ENCODE results near the gene TAPT1.

DNA sequence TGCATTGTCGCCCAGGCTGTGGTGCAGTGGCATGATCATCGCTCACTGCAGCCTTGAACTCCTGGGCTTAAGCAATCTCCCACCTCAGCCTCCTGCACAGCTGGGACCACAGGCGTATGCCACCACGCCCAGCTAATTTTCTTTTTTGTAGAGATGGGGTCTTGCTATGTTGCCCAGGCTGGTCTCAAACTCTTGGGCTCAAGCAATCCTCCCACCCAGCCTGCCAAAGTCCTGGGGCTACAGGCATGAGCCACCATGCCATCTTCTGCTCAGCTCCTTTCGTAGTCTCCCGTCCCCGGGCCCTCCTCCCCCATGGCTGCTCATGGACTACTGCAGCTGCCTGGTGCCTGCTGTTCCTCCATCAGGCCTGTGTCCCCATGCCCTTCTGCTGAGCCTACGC is 58.1 kb downstream of the TAPT1 start:
- TF ChIP-seq, protein P1, sequence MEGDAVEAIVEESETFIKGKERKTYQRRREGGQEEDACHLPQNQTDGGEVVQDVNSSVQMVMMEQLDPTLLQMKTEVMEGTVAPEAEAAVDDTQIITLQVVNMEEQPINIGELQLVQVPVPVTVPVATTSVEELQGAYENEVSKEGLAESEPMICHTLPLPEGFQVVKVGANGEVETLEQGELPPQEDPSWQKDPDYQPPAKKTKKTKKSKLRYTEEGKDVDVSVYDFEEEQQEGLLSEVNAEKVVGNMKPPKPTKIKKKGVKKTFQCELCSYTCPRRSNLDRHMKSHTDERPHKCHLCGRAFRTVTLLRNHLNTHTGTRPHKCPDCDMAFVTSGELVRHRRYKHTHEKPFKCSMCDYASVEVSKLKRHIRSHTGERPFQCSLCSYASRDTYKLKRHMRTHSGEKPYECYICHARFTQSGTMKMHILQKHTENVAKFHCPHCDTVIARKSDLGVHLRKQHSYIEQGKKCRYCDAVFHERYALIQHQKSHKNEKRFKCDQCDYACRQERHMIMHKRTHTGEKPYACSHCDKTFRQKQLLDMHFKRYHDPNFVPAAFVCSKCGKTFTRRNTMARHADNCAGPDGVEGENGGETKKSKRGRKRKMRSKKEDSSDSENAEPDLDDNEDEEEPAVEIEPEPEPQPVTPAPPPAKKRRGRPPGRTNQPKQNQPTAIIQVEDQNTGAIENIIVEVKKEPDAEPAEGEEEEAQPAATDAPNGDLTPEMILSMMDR (CRISPR knock-in tag; IDR thresholded peaks at IDR 0.05), result no peak
- TF ChIP-seq JUNB (CRISPR knock-in tag; IDR thresholded peaks at IDR 0.05; ENCODE audit: borderline replicate concordance) (no peak), TCF12 (IDR thresholded peaks at IDR 0.05) (no peak), TCF12 (CRISPR knock-in tag; IDR thresholded peaks at IDR 0.05) (no peak), KAT2B (IDR thresholded peaks at IDR 0.05; ENCODE audit: borderline replicate concordance, low read depth, low read length) (no peak), EHMT2 (IDR thresholded peaks at IDR 0.05; ENCODE audit: borderline replicate concordance, low read depth, low read length) (no peak), ZSCAN21 (CRISPR knock-in tag; IDR thresholded peaks at IDR 0.05; ENCODE audit: borderline replicate concordance) (no peak), TBP (CRISPR knock-in tag; IDR thresholded peaks at IDR 0.05) (no peak), SIN3A (IDR thresholded peaks at IDR 0.05; ENCODE audit: borderline replicate concordance, low read depth, low read length) (no peak), EP300 (IDR thresholded peaks at IDR 0.05; ENCODE audit: low read depth in 2 of 2, low read length in 2 of 2) (no peak), EP300 (CRISPR knock-in tag; IDR thresholded peaks at IDR 0.05; ENCODE audit: borderline replicate concordance) (no peak), PHF8 (CRISPR knock-in tag; IDR thresholded peaks at IDR 0.05) (no peak), JUN (CRISPR knock-in tag; IDR thresholded peaks at IDR 0.05) (no peak), CHD2 (IDR thresholded peaks at IDR 0.05; ENCODE audit: low read depth, low read length) (no peak)

All from HepG2 (cell line).